ENCODE results near the gene UBE2N.
"Not testable (repeated sequence)": the region's sequence is repeated elsewhere in the genome, so short reads cannot be mapped to it uniquely, and the experiment has no call there.

Gene UBE2N

GRCh38 chr12:93447555-93448290, 6.0 kb upstream of the UBE2N start:
- no peak for DNase-seq (ENCODE audit: low read depth in 1 of 2, low spot score in 1 of 2)

- no peak for DNase-seq (ENCODE audit: low read depth in 1 of 2, low spot score in 1 of 2)
Observed at GRCh38 chr12:93443576-93443975, 1.8 kb upstream of the UBE2N start.

- DNase-seq (ENCODE audit: low read depth in 1 of 2, low spot score in 1 of 2), result no peak
Observed at GRCh38 chr12:93442411-93443340, 929 bp upstream of the UBE2N start.

- DNase-seq (ENCODE audit: low read depth in 1 of 2, low spot score in 1 of 2), result peak; percentile 11 to 14
Observed at GRCh38 chr12:93441081-93441616, 598 bp downstream of the UBE2N start.

- DNase-seq (ENCODE audit: low read depth in 1 of 2, low spot score in 1 of 2), result no peak
Observed at GRCh38 chr12:93440043-93440835, 1.5 kb downstream of the UBE2N start.

GRCh38 chr12:93438266-93439050, 3.3 kb downstream of the UBE2N start:
- DNase-seq (ENCODE audit: low read depth in 1 of 2, low spot score in 1 of 2), result no peak

- no peak for DNase-seq (ENCODE audit: low read depth in 1 of 2, low spot score in 1 of 2)
Observed at GRCh38 chr12:93434256-93434865, 7.4 kb downstream of the UBE2N start.

- not testable (repeated sequence) for DNase-seq (ENCODE audit: low read depth in 1 of 2, low spot score in 1 of 2)
Observed at GRCh38 chr12:93432031-93432430, 9.7 kb downstream of the UBE2N start.

GRCh38 chr12:93430280-93430679, 11.5 kb downstream of the UBE2N start:
- DNase-seq (ENCODE audit: low read depth in 1 of 2, low spot score in 1 of 2), result no peak

GRCh38 chr12:93429852-93430251, 11.9 kb downstream of the UBE2N start:
- DNase-seq (ENCODE audit: low read depth in 1 of 2, low spot score in 1 of 2), result no peak

- DNase-seq (ENCODE audit: low read depth in 1 of 2, low spot score in 1 of 2), result no peak
Observed at GRCh38 chr12:93429448-93429847, 12.3 kb downstream of the UBE2N start.

- DNase-seq (ENCODE audit: low read depth in 1 of 2, low spot score in 1 of 2), result no peak
Observed at GRCh38 chr12:93427779-93428564, 13.8 kb downstream of the UBE2N start.

- DNase-seq (ENCODE audit: low read depth in 1 of 2, low spot score in 1 of 2), result no peak
Observed at GRCh38 chr12:93426412-93426805, 15.3 kb downstream of the UBE2N start.

GRCh38 chr12:93425736-93426411, 15.9 kb downstream of the UBE2N start:
- no peak for DNase-seq (ENCODE audit: low read depth in 1 of 2, low spot score in 1 of 2)

- no peak for DNase-seq (ENCODE audit: low read depth in 1 of 2, low spot score in 1 of 2)
Observed at GRCh38 chr12:93422050-93422449, 19.7 kb downstream of the UBE2N start.

GRCh38 chr12:93419388-93420034, 22.2 kb downstream of the UBE2N start:
- no peak for DNase-seq (ENCODE audit: low read depth in 1 of 2, low spot score in 1 of 2)

GRCh38 chr12:93417967-93418480, 23.7 kb downstream of the UBE2N start:
- no peak for DNase-seq (ENCODE audit: low read depth in 1 of 2, low spot score in 1 of 2)

Measured in stimulated activated CD4-positive, alpha-beta T cell treated with anti-CD3 and anti-CD28 coated beads, Interleukin-15, amount 100 ng/mL, for 1 hour (primary cell).